ENCODE measurements around the gene PCDHA9.

DNA sequence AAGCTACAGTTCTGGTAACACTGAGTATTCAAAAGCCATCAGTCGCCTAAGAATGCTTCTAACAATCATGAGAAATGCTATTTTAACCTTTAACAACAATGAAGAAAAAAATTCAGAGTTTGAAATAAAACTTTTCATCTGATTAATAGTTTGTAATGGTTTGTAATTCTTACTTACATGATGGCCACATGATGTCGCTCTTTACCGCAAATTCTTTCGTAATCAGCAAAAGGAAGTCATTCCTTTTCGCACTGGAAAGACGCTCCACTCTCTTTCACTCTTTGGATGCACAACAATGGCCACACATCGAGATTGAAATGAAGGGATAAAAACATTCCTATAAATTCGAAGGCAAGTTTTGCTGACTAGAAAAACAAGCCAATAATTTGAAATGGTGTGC, 14.2 kb upstream of the PCDHA9 start, which contains the start of gene PCDHA7:
- TF ChIP-seq TEAD4 (IDR thresholded peaks at IDR 0.05), result no peak
- TF ChIP-seq, protein P1, sequence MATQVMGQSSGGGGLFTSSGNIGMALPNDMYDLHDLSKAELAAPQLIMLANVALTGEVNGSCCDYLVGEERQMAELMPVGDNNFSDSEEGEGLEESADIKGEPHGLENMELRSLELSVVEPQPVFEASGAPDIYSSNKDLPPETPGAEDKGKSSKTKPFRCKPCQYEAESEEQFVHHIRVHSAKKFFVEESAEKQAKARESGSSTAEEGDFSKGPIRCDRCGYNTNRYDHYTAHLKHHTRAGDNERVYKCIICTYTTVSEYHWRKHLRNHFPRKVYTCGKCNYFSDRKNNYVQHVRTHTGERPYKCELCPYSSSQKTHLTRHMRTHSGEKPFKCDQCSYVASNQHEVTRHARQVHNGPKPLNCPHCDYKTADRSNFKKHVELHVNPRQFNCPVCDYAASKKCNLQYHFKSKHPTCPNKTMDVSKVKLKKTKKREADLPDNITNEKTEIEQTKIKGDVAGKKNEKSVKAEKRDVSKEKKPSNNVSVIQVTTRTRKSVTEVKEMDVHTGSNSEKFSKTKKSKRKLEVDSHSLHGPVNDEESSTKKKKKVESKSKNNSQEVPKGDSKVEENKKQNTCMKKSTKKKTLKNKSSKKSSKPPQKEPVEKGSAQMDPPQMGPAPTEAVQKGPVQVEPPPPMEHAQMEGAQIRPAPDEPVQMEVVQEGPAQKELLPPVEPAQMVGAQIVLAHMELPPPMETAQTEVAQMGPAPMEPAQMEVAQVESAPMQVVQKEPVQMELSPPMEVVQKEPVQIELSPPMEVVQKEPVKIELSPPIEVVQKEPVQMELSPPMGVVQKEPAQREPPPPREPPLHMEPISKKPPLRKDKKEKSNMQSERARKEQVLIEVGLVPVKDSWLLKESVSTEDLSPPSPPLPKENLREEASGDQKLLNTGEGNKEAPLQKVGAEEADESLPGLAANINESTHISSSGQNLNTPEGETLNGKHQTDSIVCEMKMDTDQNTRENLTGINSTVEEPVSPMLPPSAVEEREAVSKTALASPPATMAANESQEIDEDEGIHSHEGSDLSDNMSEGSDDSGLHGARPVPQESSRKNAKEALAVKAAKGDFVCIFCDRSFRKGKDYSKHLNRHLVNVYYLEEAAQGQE (IDR thresholded peaks at IDR 0.05; ENCODE audit: low read depth), result no peak
- TF ChIP-seq, protein P2, sequence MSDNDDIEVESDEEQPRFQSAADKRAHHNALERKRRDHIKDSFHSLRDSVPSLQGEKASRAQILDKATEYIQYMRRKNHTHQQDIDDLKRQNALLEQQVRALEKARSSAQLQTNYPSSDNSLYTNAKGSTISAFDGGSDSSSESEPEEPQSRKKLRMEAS (IDR thresholded peaks at IDR 0.05), result no peak
